Large intestine (tissue), 3 donors: Measurements from ENCODE around the gene HBG2. TPM values are rescaled to one million over a fixed set of nuclear protein-coding genes. Genes with fewer than 3 reads are reported as not detected.

Experiments
- DNase-seq, 2 donors: peaks; one replicate each; pipeline versions ENCODE4 v3.0.0 to v3.0.0-alpha.2; 2013
- H3K27ac ChIP-seq: one replicate; pipeline ENCODE4 v1.5.1; 2013; ENCODE audit warnings: low read length
- H3K27me3 ChIP-seq: 2 replicates; pipeline ENCODE4 v1.6.1; 2013; ENCODE audit warnings: low read length; ENCODE audit not compliant: control insufficient read depth, insufficient read depth
- H3K36me3 ChIP-seq: 2 replicates; pipeline ENCODE4 v1.6.1; 2013; ENCODE audit warnings: low read length; ENCODE audit not compliant: control insufficient read depth, insufficient read depth
- H3K4me1 ChIP-seq: one replicate; pipeline ENCODE4 v1.6.1; 2013; ENCODE audit warnings: low read length; ENCODE audit not compliant: control insufficient read depth, insufficient read depth
- H3K4me3 ChIP-seq: one replicate; pipeline ENCODE4 v1.5.1; 2013; ENCODE audit warnings: low read length
- H3K9me3 ChIP-seq: one replicate; pipeline ENCODE4 v1.6.1; 2013; ENCODE audit warnings: mild to moderate bottlenecking, low read depth, low read length, moderate library complexity; ENCODE audit not compliant: control insufficient read depth
- WGBS: methylation state at CpG from one replicate; pipeline ENCODE4 v1.1.5; 2013; ENCODE audit warnings: low lambda C conversion rate; ENCODE audit not compliant: insufficient coverage; 5-methylcytosine and 5-hydroxymethylcytosine counted together
- polyA plus RNA-seq: library from polyadenylated mRNA; unstranded; fragments of 120-200 nt; gene quantifications from one replicate; pipeline ENCODE4 v1.2.1, GENCODE V29; 2013

The HBG2 gene
- polyA plus RNA-seq, 1 donor: 2,367 TPM

DNA sequence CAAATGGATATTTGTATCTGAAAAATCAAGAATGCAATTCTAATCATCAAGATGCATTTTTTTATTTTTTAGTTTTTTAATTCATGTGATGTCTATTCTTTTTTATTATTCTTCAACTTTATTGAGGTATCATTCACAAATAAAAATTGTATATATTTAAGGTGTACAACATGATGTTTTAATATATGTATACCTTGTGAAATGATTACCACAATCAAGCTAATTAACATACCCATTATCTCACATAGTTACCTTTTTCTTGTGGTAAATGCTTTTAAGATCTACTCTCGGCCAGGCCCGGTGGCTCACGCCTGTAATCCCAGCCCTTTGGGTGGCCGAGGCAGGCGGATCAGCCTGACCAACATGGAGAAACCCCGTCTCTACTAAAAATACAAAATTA, 31.4 kb downstream of the HBG2 start:
- no peak for DNase-seq
- Histone ChIP-seq H3K27me3 (no peaks in the 10 kb centered on the region), H3K4me3 (no peak overlapping the region), H3K36me3 (no peaks in the 10 kb centered on the region), H3K4me1 (no peaks in the 10 kb centered on the region), H3K9me3 (no peaks in the 10 kb centered on the region), H3K27ac (no peak overlapping the region)
- no CpG with 5 or more reads among the region's 6 CpGs for WGBS

DNA sequence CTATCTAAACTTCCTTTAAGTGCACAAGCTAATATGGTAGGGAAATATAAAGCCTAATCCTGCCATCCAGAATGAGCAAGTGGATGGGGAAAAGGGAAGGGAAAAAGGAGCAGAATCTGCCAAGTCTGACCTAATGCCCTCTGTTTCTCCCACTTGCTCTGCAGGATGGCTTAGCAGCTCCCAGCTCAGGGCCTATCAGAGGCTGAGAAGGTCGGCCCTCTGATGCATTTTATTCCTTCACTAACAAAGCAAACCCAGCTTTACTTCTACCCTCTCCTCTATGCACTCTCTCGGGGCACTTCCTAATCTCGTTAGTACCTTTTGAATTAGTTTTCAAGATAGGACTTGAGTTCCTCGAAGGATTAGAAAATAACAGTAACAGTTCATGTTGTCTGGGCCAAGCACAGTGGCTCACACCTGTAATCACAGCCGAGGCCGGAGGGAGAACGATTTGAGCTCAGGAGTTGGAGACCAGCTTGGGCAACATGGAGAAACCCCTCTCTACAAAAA, 44.1 kb downstream of the HBG2 start:
- Histone ChIP-seq H3K36me3 (no peaks in the 10 kb centered on the region), H3K27me3 (no peaks in the 10 kb centered on the region), H3K9me3 (no peaks in the 10 kb centered on the region), H3K4me1 (no peaks in the 10 kb centered on the region), H3K27ac (no peak overlapping the region), H3K4me3 (no peak overlapping the region)
- DNase-seq: no peak
- WGBS: 20% methylated on average over 1 of the region's 7 CpGs

DNA sequence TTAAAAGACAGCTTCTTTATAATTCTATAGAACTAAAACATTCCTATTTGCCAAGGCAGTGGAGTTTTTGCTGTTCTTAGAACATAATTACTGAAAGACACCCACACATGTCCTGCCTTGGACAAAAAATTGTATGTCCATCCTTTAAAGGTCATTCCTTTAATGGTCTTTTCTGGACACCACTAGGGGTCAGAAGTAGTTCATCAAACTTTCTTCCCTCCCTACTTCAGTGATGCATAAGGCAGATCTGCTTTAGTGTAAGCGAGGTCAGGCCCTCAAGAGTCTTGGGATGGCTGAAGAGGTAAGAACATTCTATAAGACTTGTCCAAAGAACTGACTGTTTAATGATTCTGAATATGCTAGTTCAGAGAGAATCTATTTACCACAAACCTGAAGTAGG, 49.8 kb downstream of the HBG2 start:
- Histone ChIP-seq H3K4me3 (no peak overlapping the region), H3K36me3 (no peaks in the 10 kb centered on the region), H3K9me3 (no peaks in the 10 kb centered on the region), H3K27ac (no peak overlapping the region), H3K4me1 (no peaks in the 10 kb centered on the region), H3K27me3 (no peaks in the 10 kb centered on the region)
- WGBS: no CpG with 5 or more reads among the region's 1 CpG
- DNase-seq: peak in 1 of 2 donors; percentile 3

DNA sequence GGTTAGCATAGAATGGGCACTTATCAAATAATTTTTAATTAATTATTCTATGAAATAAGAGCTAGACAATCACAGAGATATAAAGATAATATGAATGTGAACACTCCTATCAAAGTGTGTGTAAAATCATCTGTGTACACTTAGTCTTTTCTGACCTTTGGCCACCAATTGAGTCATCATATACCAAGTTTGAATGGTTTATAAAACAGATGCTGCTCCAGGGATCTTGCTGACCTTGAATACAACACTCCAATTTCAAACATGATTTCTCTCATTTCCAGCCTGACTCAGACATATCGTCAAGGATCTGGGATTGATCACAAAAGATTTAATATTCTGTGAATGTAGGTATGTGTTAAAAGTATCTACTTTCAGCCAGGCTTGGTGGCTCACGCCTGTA, 51.2 kb downstream of the HBG2 start:
- no CpG with 5 or more reads among the region's 2 CpGs for WGBS
- no peak overlapping the region for H3K27ac ChIP-seq

More for the DNA sequence above, 51.2 kb downstream of the HBG2 start:
- Histone ChIP-seq H3K9me3 (no peaks in the 10 kb centered on the region), H3K27me3 (no peaks in the 10 kb centered on the region), H3K4me1 (no peaks in the 10 kb centered on the region), H3K36me3 (no peaks in the 10 kb centered on the region), H3K4me3 (no peak overlapping the region)
- no peak for DNase-seq

Other genes starting within 250 kb of the HBG2 start
- not detected for gene OR52J3, start 208.3 kb downstream of the HBG2 start, polyA plus RNA-seq
- not detected for gene OR52E2, start 195.2 kb downstream of the HBG2 start, polyA plus RNA-seq
- gene OR52E1, start 185.2 kb downstream of the HBG2 start, polyA plus RNA-seq: not detected
- not detected for gene OR52A5, start 116.4 kb downstream of the HBG2 start, polyA plus RNA-seq
- not detected for gene OR52A1, start 100.0 kb downstream of the HBG2 start, polyA plus RNA-seq
- not detected for gene OR51V1, start 54.1 kb downstream of the HBG2 start, polyA plus RNA-seq
- 175 TPM for gene HBB, start 27.7 kb downstream of the HBG2 start, polyA plus RNA-seq
- gene HBD, start 20.3 kb downstream of the HBG2 start, polyA plus RNA-seq: 0.09 TPM
- gene HBG1, start 4.9 kb downstream of the HBG2 start, polyA plus RNA-seq: 9.7 TPM
- gene HBE1, start 15.2 kb upstream of the HBG2 start, polyA plus RNA-seq: 5.6 TPM
- gene OR51B4, start 47.2 kb upstream of the HBG2 start, polyA plus RNA-seq: 0.07 TPM
- not detected for gene OR51B2, start 69.5 kb upstream of the HBG2 start, polyA plus RNA-seq
- gene OR51B5, start 88.7 kb upstream of the HBG2 start, polyA plus RNA-seq: 0.30 TPM
- not detected for gene OR51B6, start 96.7 kb upstream of the HBG2 start, polyA plus RNA-seq
- gene OR51M1, start 129.0 kb upstream of the HBG2 start, polyA plus RNA-seq: not detected
- gene OR51Q1, start 167.3 kb upstream of the HBG2 start, polyA plus RNA-seq: not detected
- not detected for gene OR51I1, start 186.7 kb upstream of the HBG2 start, polyA plus RNA-seq
- gene OR51I2, start 194.5 kb upstream of the HBG2 start, polyA plus RNA-seq: not detected
- gene OR52D1, start 233.9 kb upstream of the HBG2 start, polyA plus RNA-seq: not detected